ENCODE results near the gene ANO2.
A peak's percentile ranks its signal among the peaks of the same experiment; 100 is the strongest.

DNA sequence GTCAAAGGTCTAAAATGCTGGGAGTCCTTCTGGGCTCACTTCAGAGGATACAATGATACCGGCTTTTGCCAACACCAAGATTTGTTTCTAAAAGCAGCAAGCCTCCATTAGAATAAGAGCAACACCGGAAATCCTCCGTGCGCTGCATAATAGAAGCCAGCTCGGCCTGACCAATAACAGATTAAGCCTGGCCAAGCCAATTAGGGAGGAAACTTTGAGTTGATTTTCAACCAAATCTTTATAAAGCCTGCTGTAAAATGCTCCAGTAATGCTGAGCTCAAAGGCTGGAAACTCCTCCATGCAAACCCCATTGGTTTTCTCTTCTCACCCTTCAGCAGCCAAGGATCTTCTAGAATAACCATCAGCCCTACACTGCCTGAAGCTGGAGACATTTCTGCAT lies 363.0 kb downstream of the ANO2 start:
- TF ChIP-seq CTCF (IDR thresholded peaks at IDR 0.05): no peak
- TF ChIP-seq POLR2AphosphoS5 (IDR thresholded peaks at IDR 0.05): peak in 1 of 2 donors; percentile 26
